ACHN (cell line): ENCODE results near the gene RTRAF.

ENCODE experiments used
- DNase-seq: peaks from one replicate; pipeline ENCODE4 v3.0.0-alpha.2; 2015
- in situ Hi-C: cut with HindIII; loops from 2 replicates; pipeline ENCODE4 v1.10.0; 2017; ENCODE audit warnings: low sequenced_read_pairs, low pct_ligation_motif_present, low pct_unique_long_range_greater_than_20kb

The RTRAF gene

GRCh38 chr14:52014601-52015267, 25.4 kb downstream of the RTRAF start:
- no peak for DNase-seq
- in situ Hi-C loops, result no loop called here

DNA sequence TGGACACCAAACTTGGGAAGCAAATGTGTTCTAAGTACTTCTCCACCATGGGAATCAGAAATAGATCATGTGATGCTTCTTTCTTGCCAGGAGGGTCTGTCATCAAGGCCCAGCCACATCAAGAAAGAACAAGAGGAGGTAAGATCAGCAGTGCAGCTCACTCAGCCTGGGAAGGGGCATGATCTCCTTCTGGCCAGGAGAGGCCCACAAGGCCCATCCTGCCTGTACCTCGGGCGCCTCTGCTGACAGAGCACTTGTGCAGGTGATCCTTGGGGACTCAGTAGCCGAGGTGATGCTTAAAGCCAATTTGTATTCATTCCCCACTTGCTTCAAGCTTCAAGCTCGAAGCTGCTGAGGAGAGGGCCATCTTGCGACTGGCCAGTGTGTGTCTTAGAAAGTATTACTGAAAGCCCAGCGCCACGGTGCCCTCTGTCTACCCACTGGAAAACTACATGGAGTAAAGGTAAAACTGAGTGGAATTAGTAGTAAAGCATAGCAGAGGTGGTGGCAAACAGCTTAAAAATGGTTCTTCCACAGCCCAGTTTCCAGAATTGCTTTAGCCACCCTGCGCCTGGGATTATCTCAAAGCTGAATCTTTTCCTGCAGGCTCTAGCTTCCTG, 26.2 kb downstream of the RTRAF start:
- in situ Hi-C loops, result no loop called here
- DNase-seq, result peak; percentile 35

DNA sequence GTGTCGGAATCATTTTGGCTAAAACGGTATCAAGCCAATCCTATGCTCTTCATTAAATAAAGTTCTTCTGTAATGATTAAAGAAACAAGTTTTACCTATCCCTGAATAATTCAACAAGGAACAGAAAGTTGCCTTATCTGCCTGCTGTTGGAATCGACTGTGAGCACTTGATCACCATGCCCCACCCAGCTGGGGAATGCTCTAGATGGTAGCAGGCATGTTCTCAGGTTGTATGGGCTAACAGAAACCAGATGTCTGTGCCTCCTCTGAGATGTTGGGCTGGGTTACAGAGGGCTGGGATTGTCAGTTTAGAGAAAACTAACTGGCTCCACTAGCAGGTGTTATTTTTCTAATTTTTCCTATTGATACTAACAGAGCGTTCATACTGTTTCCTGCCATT, 28.9 kb downstream of the RTRAF start:
- in situ Hi-C loops, result no loop called here
- no peak for DNase-seq

DNA sequence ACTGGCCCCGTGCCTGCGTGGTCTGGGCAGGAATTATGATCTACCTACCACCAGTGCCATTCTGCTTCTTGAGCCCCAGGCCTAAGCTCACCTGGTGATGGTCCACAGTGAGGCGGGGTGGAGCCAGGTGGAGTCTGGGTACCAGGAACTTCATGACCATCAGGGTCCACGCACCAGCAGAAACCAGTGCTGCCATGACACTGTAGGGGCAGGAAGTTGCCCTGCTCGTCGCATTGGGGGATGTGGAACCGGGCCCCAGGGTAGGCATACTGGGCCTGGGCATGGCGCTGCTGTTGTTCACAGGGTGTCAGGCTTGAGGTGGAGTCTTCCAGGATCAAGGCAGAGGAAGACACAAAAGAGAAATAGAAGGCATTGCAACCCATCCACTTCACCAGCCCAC, 29.6 kb downstream of the RTRAF start:
- DNase-seq, result no peak
- in situ Hi-C loops, result no loop called here

DNA sequence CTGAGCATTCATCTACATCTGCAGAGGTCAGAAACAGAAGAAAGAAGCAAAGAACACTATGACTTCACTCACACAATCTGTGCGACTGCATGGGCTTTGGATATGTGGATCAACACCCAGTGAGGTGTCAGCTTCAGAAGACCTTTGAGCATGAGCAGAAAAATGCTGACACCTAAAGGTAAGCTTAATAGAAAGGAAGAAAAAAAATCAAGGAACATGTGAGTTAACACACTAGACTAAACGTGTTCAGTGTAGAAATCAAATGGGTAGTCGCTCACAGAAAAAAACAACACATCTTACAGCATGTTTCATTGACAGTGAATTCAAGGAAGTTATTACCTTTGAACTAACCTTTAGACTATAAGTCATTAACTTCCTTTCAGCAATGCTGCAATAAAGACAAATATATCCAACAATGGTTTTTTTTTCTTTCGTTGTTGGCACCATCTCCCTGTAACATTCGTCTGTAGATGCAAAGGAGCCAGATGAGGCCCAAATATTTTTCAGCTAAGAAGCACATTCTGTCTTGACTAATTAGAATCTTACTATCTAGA, 30.9 kb downstream of the RTRAF start:
- in situ Hi-C loops, result no loop called here
- DNase-seq, result no peak

DNA sequence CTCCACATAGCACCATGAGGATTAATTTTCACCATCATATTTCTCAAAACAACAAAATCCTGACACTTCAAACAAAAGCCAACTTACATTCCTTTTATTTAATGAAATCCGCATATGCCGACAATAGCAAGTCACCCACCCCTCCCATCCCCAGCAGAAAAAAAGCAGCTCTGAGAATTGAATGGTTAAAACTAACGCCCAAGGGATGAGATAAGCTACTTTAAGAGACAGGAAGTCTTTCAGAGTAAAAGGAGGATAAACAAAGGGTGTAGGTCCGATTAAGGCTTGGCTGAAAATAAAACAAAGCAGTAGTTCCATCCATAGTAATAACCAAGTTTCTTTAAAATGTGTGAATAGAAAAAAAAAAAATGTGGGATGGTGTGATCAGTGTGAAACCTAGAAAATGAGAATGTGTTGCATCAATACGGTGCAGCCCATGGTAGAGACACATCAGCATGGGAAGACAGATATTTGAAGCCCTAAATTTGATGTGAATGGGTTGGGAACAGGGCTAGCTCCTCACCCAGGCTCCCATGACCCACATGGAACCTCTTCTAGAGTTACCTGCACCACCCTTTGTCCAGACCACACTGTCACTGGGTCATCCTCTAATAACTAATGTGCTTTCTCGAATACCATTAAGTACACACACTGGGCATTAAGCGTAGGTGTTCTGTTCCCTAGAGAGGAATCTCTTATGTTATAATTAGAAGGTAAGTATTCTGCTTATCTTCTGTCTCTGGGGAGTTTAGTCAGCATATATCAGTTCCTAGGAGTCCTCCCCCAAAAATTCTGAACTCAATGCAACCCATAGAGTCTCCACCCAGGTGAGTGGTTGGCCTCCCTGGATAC, 31.7 kb downstream of the RTRAF start:
- in situ Hi-C loops, result no loop called here
- DNase-seq, result no peak

- DNase-seq, result no peak
- in situ Hi-C loops, result no loop called here
Measured at GRCh38 chr14:52021957-52022600, 32.7 kb downstream of the RTRAF start.

- no peak for DNase-seq
- in situ Hi-C loops, result no loop called here
Measured at GRCh38 chr14:52023518-52023917, 34.2 kb downstream of the RTRAF start.

- in situ Hi-C loops, result no loop called here
- DNase-seq, result no peak
Measured at GRCh38 chr14:52025310-52025709, 36.0 kb downstream of the RTRAF start.

GRCh38 chr14:52026017-52026660, 36.8 kb downstream of the RTRAF start:
- DNase-seq, result no peak
- in situ Hi-C loops, result no loop called here

- in situ Hi-C loops, result no loop called here
- DNase-seq, result no peak
Measured at GRCh38 chr14:52026901-52027300, 37.6 kb downstream of the RTRAF start.

- in situ Hi-C loops, result no loop called here
- no peak for DNase-seq
Measured at GRCh38 chr14:52029881-52030280, 40.5 kb downstream of the RTRAF start.

- in situ Hi-C loops, result no loop called here
- no peak for DNase-seq
Measured at GRCh38 chr14:52031781-52032180, 42.4 kb downstream of the RTRAF start.

DNA sequence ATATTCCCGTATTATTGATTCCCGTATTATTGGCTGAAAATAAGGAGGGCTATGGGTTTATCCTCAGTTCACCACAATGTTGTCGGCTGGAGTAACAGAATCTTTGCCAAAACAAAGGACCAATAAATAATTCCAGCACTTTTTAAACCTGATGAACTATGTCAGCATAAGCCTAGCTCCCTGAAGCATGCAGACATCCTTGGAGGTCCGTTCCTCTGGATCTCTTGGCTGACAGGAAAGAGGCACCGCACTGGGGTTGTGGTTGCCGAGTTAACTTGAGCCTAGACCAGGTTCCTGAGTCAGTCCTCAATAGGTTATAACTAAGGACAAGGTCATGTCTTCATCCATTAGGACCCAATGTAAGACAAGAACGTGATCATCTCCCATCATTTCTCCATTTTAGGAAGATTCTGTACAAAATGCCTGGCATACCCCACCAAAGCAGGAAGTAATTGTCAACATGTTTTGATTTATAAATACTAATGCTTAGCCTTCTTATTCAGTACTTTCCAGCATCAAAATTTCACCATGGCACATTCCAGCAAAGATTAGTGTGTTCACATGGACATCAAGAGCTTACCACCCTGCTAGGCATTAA, 43.0 kb downstream of the RTRAF start:
- in situ Hi-C loops, result no loop called here
- DNase-seq, result no peak

- in situ Hi-C loops, result no loop called here
- no peak for DNase-seq
Measured at GRCh38 chr14:52033101-52033642, 43.8 kb downstream of the RTRAF start.

DNA sequence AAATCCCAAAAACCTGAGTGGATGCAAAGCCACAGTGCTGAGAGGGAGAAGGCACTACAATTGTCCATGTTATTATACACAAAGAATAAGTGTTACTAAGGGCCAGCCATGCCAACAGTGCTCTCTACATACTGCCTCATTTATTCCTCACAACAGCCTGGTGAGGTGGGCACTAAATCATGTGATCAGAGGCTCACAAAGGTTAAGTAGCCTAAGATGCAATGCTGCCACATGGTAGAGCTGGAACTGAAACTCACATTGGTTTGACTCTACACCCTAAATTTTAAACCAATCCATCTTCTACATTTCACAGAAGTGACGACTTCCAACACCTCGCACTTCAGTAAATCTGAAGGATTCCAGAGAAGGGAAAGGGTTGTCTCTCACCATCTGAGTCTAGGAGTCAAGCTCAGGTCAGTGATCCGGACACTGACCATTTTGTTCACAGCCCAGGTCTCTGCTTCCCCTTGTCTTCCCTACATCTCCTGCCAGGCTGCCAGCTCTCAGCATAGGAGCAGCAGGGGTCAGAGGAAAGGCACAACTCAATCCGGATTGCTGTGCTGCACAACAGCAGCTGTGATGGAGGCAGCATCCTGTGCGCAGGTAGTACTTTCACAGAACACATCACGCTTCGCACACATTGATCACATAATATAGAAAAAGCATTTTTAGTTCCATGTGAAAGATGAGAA, 49.9 kb downstream of the RTRAF start:
- DNase-seq, result no peak
- in situ Hi-C loops, result no loop called here

- no peak for DNase-seq
- in situ Hi-C loops, result no loop called here
Measured at GRCh38 chr14:52040598-52040997, 51.3 kb downstream of the RTRAF start.
